Measurements from ENCODE around the gene ATP9B.

ATP9B gene

GRCh38 chr18:79411614-79412526 is 342.7 kb downstream of the ATP9B start:
- no peak for FAIRE-seq
- no peak for DNase-seq (ENCODE audit: insufficient read length, low spot score)
- TF ChIP-seq CTCF (IDR thresholded peaks at IDR 0.05; ENCODE audit: insufficient read depth, missing control alignments), result no peak

- no peak for DNase-seq (ENCODE audit: insufficient read length, low spot score)
- no peak for FAIRE-seq
- TF ChIP-seq CTCF (IDR thresholded peaks at IDR 0.05; ENCODE audit: insufficient read depth, missing control alignments), result no peak
Measured at GRCh38 chr18:79413025-79413424, 343.8 kb downstream of the ATP9B start.

- DNase-seq (ENCODE audit: insufficient read length, low spot score) (no peak), FAIRE-seq (no peak)
- no peak for TF ChIP-seq CTCF (IDR thresholded peaks at IDR 0.05; ENCODE audit: insufficient read depth, missing control alignments)
Measured at GRCh38 chr18:79413426-79413825, 344.2 kb downstream of the ATP9B start.

- FAIRE-seq, result no peak
Measured at GRCh38 chr18:79413901-79414300, 344.7 kb downstream of the ATP9B start.

GRCh38 chr18:79416022-79416676 is 347.0 kb downstream of the ATP9B start:
- TF ChIP-seq CTCF (IDR thresholded peaks at IDR 0.05; ENCODE audit: insufficient read depth, missing control alignments), result no peak
- no peak for FAIRE-seq
- no peak for DNase-seq (ENCODE audit: insufficient read length, low spot score)

More at GRCh38 chr18:79413901-79414300, 344.7 kb downstream of the ATP9B start:
- TF ChIP-seq CTCF (IDR thresholded peaks at IDR 0.05; ENCODE audit: insufficient read depth, missing control alignments), result no peak
- no peak for DNase-seq (ENCODE audit: insufficient read length, low spot score)

- DNase-seq (ENCODE audit: insufficient read length, low spot score) (no peak), FAIRE-seq (no peak)
- TF ChIP-seq CTCF (IDR thresholded peaks at IDR 0.05; ENCODE audit: insufficient read depth, missing control alignments), result no peak
Measured at GRCh38 chr18:79416677-79417052, 347.5 kb downstream of the ATP9B start.

- DNase-seq (ENCODE audit: insufficient read length, low spot score), result no peak
- FAIRE-seq, result no peak
- TF ChIP-seq CTCF (IDR thresholded peaks at IDR 0.05; ENCODE audit: insufficient read depth, missing control alignments), result no peak
Measured at GRCh38 chr18:79418236-79418635, 349.0 kb downstream of the ATP9B start.

All from D721Med (cell line).